MM.1S (cell line): ENCODE measurements around the gene IFT122.

Source experiments
- EZH2 ChIP-seq: fragments of 300-600 bp; sonication (generic); optimal IDR thresholded peaks from 2 replicates; pipeline ENCODE3; 2017; ENCODE audit warnings: low read depth, mild to moderate bottlenecking, antibody characterized with exemption, low read length, mixed read lengths
- EZH2phosphoT487 ChIP-seq: fragments of 300-600 bp; sonication (generic); IDR thresholded peaks from 2 replicates; pipeline ENCODE4 v1.6.1; 2018; ENCODE audit warnings: antibody characterized with exemption, low read length
- TF ChIP-seq, protein P1 (sequence below): fragments of 300-600 bp; sonication (generic); IDR thresholded peaks from 2 replicates; pipeline ENCODE4 v1.5.1; 2016; ENCODE audit warnings: antibody characterized with exemption, low read length, mixed read lengths

DNA sequence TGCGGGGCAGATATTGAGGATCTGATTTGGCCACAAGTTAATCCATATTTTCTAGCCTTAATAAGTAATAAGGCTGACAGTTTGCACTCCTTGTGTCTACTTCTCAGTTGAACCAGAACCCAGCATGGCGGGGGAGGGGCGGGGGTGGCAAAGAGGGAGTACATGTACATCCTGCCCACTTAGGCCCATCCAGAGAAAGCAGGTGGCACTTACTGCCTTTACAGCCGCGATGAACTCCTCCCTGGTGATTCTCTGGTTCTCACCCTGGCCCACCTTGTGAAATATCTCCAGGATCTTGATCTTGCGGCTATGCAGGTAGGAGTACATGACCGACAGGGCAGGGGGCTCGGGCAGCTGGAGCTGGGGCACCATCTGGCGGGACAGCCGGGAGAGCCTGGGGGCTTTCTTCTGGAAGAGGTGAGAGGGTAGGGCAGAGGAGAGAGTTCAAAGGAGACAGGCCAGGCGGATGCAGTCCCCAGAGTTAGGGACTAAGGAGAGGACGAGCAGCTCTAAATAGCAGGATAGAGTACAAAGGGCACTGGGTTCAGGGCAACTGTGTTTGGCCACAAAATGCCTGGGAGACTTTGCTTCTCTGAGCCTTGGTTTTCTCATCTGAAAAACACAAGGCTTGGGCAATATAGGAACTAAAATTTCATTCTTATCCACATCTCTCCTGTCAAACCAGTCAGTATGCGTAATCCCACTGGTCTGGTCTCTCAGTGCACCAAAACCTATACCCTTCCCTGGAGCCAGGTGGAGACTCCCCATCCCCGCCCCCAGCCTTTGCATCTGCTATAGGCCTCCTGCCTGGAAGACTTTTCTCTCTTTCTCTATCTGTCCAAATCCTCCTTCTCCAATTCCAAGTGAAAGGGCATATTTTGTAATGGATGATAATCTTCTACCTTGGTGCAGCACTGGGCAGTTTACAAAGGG lies 21.7 kb upstream of the IFT122 start:
- TF ChIP-seq EZH2 (no peak), EZH2phosphoT487 (no peak)
- TF ChIP-seq, protein P1, sequence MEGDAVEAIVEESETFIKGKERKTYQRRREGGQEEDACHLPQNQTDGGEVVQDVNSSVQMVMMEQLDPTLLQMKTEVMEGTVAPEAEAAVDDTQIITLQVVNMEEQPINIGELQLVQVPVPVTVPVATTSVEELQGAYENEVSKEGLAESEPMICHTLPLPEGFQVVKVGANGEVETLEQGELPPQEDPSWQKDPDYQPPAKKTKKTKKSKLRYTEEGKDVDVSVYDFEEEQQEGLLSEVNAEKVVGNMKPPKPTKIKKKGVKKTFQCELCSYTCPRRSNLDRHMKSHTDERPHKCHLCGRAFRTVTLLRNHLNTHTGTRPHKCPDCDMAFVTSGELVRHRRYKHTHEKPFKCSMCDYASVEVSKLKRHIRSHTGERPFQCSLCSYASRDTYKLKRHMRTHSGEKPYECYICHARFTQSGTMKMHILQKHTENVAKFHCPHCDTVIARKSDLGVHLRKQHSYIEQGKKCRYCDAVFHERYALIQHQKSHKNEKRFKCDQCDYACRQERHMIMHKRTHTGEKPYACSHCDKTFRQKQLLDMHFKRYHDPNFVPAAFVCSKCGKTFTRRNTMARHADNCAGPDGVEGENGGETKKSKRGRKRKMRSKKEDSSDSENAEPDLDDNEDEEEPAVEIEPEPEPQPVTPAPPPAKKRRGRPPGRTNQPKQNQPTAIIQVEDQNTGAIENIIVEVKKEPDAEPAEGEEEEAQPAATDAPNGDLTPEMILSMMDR, result no peak
